Common myeloid progenitor, CD34-positive (primary cell): ENCODE measurements around the gene TLX1.
"Not testable (repeated sequence)": the region's sequence is repeated elsewhere in the genome, so short reads cannot be mapped to it uniquely, and the experiment has no call there.

ENCODE experiments used
- CTCF ChIA-PET: fragments of 350-600 bp; sonication (Branson Sonifier 250); formaldehyde crosslinking; loops from one replicate; lab custom pipeline; 2021; ENCODE audit warnings: antibody characterized with exemption; lab: Charles Lee
- POLR2A ChIA-PET: fragments of 350-600 bp; sonication (Branson Sonifier 250); formaldehyde crosslinking; loops from one replicate; lab custom pipeline; 2021; ENCODE audit warnings: antibody characterized with exemption; lab: Charles Lee
- DNase-seq, 3 donors: peaks; one replicate each; pipeline versions ENCODE4 v3.0.0 to v3.0.0-alpha.2; 2013
- H3K27ac ChIP-seq, 2 experiments: 1 replicate in 1 of 2; 2 replicates in 1 of 2; pipeline ENCODE4 v1.7.0; 2013; ENCODE audit warnings: inconsistent platforms in 2 of 2, low read length in 2 of 2, mild to moderate bottlenecking in 2 of 2, low read depth in 1 of 2, moderate library complexity in 1 of 2; ENCODE audit not compliant: severe bottlenecking in 2 of 2, insufficient read depth in 1 of 2, poor library complexity in 1 of 2
- H3K27me3 ChIP-seq, 5 experiments: replicated peaks in 2 of 5; 1 replicate in 3 of 5; 2 replicates in 2 of 5; pipeline versions ENCODE4 v1.6.1 to v1.7.0; 2013; ENCODE audit warnings: low read length in 4 of 5, mild to moderate bottlenecking in 2 of 5, moderate library complexity in 2 of 5, inconsistent platforms in 1 of 5; ENCODE audit not compliant: insufficient read depth in 5 of 5, control insufficient read depth in 4 of 5
- H3K36me3 ChIP-seq, 4 experiments: 1 replicate in 2 of 4; 2 replicates in 2 of 4; pipeline versions ENCODE4 v1.6.1 to v1.7.0; 2013; ENCODE audit warnings: low read length in 3 of 4, control low read depth in 1 of 4, mild to moderate bottlenecking in 1 of 4; ENCODE audit not compliant: control insufficient read depth in 4 of 4, insufficient read depth in 4 of 4
- H3K4me1 ChIP-seq, 4 experiments: 1 replicate in 3 of 4; 2 replicates in 1 of 4; pipeline versions ENCODE4 v1.6.1 to v1.7.1; 2013; ENCODE audit warnings: low read length in 3 of 4, mild to moderate bottlenecking in 3 of 4, control low read depth in 1 of 4, inconsistent platforms in 1 of 4, moderate library complexity in 1 of 4; ENCODE audit not compliant: control insufficient read depth in 4 of 4, insufficient read depth in 4 of 4; ENCODE audit errors: control extremely low read depth in 1 of 4
- H3K4me3 ChIP-seq, 7 experiments: 1 replicate in 4 of 7; 2 replicates in 3 of 7; pipeline versions ENCODE4 v1.5.1 to v1.7.0; 2013; ENCODE audit warnings: mild to moderate bottlenecking in 7 of 7, low read length in 6 of 7, moderate library complexity in 6 of 7, inconsistent platforms in 2 of 7, low read depth in 2 of 7, control low read depth in 1 of 7; ENCODE audit not compliant: insufficient read depth in 4 of 7, control insufficient read depth in 1 of 7; ENCODE audit errors: extremely low read depth in 1 of 7
- H3K9me3 ChIP-seq, 5 experiments: 1 replicate in 4 of 5; 2 replicates in 1 of 5; pipeline versions ENCODE4 v1.6.1 to v1.7.1; 2013; ENCODE audit warnings: low read length in 4 of 5, mild to moderate bottlenecking in 2 of 5, inconsistent platforms in 1 of 5, low read depth in 1 of 5, moderate library complexity in 1 of 5; ENCODE audit not compliant: control insufficient read depth in 4 of 5, insufficient read depth in 2 of 5; ENCODE audit errors: control extremely low read depth in 1 of 5
- WGBS: methylation state at CpG from one replicate; pipeline ENCODE4 v1.1.5; 2013; ENCODE audit not compliant: insufficient coverage; 5-methylcytosine and 5-hydroxymethylcytosine counted together

The TLX1 gene

GRCh38 chr10:101146392-101147251 lies 15.5 kb downstream of the TLX1 start:
- ChIA-PET POLR2A (no interaction called here), CTCF (interaction anchor here (1.0 to 19.9 kb wide), 3 partner anchors 14 to 66 kb away, joined by 3 to 434 read pairs (median 3); no protein-coding TSS in a partner anchor)
- no peak for DNase-seq
- Histone ChIP-seq H3K27me3 (peaks cover 22 to 98% (median 63%) of the 10 kb centered on the region in 5 experiments), H3K4me3 (no peak overlapping the region), H3K36me3 (no peaks in the 10 kb centered on the region), H3K27ac (no peak overlapping the region), H3K9me3 (peaks cover 0 to 12% (median 6%) of the 10 kb centered on the region in 5 experiments), H3K4me1 (peaks cover 0 to 8% (median 2%) of the 10 kb centered on the region in 4 experiments)
- 4% methylated on average over 52 of the region's 55 CpGs for WGBS

GRCh38 chr10:101151395-101151794 lies 20.3 kb downstream of the TLX1 start:
- DNase-seq = no peak
- 74% methylated on average over 3 of the region's 4 CpGs for WGBS
- no peak overlapping the region for H3K27ac ChIP-seq
- POLR2A ChIA-PET = no interaction called here
- H3K9me3 ChIP-seq = peaks cover 0 to 12% (median 6%) of the 10 kb centered on the region in 5 experiments
- H3K36me3 ChIP-seq = no peaks in the 10 kb centered on the region
- peaks cover 22 to 98% (median 38%) of the 10 kb centered on the region in 5 experiments for H3K27me3 ChIP-seq
- peaks cover 0 to 4% (median under 1%) of the 10 kb centered on the region in 4 experiments for H3K4me1 ChIP-seq
- H3K4me3 ChIP-seq = no peak overlapping the region
- CTCF ChIA-PET = interaction anchor here (1.0 to 11.6 kb wide), 10 partner anchors 10 to 136 kb away, joined by 3 to 74 read pairs (median 3); no protein-coding TSS in a partner anchor

- no peaks in the 10 kb centered on the region for H3K36me3 ChIP-seq
- WGBS = 88% methylated on average over 1 of the region's 3 CpGs
- no peak for DNase-seq
- peaks cover 0 to 12% (median 6%) of the 10 kb centered on the region in 5 experiments for H3K9me3 ChIP-seq
- H3K4me3 ChIP-seq = no peak overlapping the region
- ChIA-PET CTCF (interaction anchor here (1.1 to 11.6 kb wide), 7 partner anchors 9 to 63 kb away, joined by 3 to 74 read pairs (median 4); no protein-coding TSS in a partner anchor), POLR2A (no interaction called here)
- H3K27ac ChIP-seq = no peak overlapping the region
- H3K4me1 ChIP-seq = no peaks in the 10 kb centered on the region
- H3K27me3 ChIP-seq = peaks cover 20 to 98% (median 36%) of the 10 kb centered on the region in 5 experiments
These were observed 21.2 kb downstream of the TLX1 start for GRCh38 chr10:101152316-101152715.

GRCh38 chr10:101154506-101154905 lies 23.4 kb downstream of the TLX1 start:
- H3K4me3 ChIP-seq, H3K4me1 ChIP-seq, H3K36me3 ChIP-seq, H3K27ac ChIP-seq, H3K9me3 ChIP-seq, DNase-seq, POLR2A ChIA-PET: not testable (repeated sequence)
- 96% methylated on average over 3 of the region's 5 CpGs for WGBS
- peaks cover 12 to 99% (median 24%) of the 10 kb centered on the region in 5 experiments for H3K27me3 ChIP-seq
- CTCF ChIA-PET = interaction anchor here (1.3 to 11.6 kb wide), 4 partner anchors 12 to 62 kb away, joined by 3 to 74 read pairs (median 20); no protein-coding TSS in a partner anchor

GRCh38 chr10:101155896-101156295 lies 24.8 kb downstream of the TLX1 start:
- peaks cover 0 to 3% (median 0%) of the 10 kb centered on the region in 5 experiments for H3K9me3 ChIP-seq
- WGBS = 79% methylated on average over 3 of the region's 3 CpGs
- no peak overlapping the region for H3K4me3 ChIP-seq
- H3K27me3 ChIP-seq = peaks cover 7 to 99% (median 30%) of the 10 kb centered on the region in 5 experiments
- no peak overlapping the region for H3K27ac ChIP-seq
- no peaks in the 10 kb centered on the region for H3K36me3 ChIP-seq
- DNase-seq = no peak
- CTCF ChIA-PET = interaction anchor here (0.5 to 11.6 kb wide), 6 partner anchors 11 to 39 kb away, joined by 3 to 74 read pairs (median 3); no protein-coding TSS in a partner anchor
- no peaks in the 10 kb centered on the region for H3K4me1 ChIP-seq
- POLR2A ChIA-PET = interaction anchor here (1.1 kb wide), 1 partner anchor 17 kb away, joined by 4 read pairs; no protein-coding TSS in a partner anchor

GRCh38 chr10:101157756-101158458 lies 26.8 kb downstream of the TLX1 start:
- Histone ChIP-seq H3K9me3 (peaks cover 0 to 3% (median 0%) of the 10 kb centered on the region in 5 experiments), H3K4me1 (peaks cover 0 to 2% (median 0%) of the 10 kb centered on the region in 4 experiments), H3K36me3 (no peaks in the 10 kb centered on the region), H3K27me3 (peaks cover 11 to 98% (median 32%) of the 10 kb centered on the region in 5 experiments), H3K27ac (no peak overlapping the region), H3K4me3 (no peak overlapping the region)
- ChIA-PET CTCF (interaction anchor here (0.5 to 11.6 kb wide), 7 partner anchors 13 to 309 kb away, joined by 3 to 74 read pairs (median 3); no protein-coding TSS in a partner anchor), POLR2A (no interaction called here)
- WGBS = 63% methylated on average over 4 of the region's 6 CpGs
- DNase-seq = no peak
